Thyroid gland (tissue), 4 donors: Measurements from ENCODE around the gene CER1.

ENCODE experiments used
- POLR2A ChIP-seq, 2 donors: fragments of 450-650 bp; IDR thresholded peaks; one replicate each; pipeline ENCODE4 v1.6.1; 2017; ENCODE audit warnings: antibody characterized with exemption in 2 of 2, mild to moderate bottlenecking in 2 of 2, moderate library complexity in 1 of 2
- TF ChIP-seq, protein P1 (sequence below), 6 experiments: fragments of 200-600 bp in 3 of 6; fragments of 450-650 bp in 3 of 6; sonication (generic) in 3 of 6; IDR thresholded peaks; one replicate each; pipeline ENCODE4 v1.5.1; 2016 to 2019; ENCODE audit warnings: antibody characterized with exemption in 6 of 6, mild to moderate bottlenecking in 2 of 6, inconsistent platforms in 1 of 6, moderate library complexity in 1 of 6

- TF ChIP-seq, protein P1, sequence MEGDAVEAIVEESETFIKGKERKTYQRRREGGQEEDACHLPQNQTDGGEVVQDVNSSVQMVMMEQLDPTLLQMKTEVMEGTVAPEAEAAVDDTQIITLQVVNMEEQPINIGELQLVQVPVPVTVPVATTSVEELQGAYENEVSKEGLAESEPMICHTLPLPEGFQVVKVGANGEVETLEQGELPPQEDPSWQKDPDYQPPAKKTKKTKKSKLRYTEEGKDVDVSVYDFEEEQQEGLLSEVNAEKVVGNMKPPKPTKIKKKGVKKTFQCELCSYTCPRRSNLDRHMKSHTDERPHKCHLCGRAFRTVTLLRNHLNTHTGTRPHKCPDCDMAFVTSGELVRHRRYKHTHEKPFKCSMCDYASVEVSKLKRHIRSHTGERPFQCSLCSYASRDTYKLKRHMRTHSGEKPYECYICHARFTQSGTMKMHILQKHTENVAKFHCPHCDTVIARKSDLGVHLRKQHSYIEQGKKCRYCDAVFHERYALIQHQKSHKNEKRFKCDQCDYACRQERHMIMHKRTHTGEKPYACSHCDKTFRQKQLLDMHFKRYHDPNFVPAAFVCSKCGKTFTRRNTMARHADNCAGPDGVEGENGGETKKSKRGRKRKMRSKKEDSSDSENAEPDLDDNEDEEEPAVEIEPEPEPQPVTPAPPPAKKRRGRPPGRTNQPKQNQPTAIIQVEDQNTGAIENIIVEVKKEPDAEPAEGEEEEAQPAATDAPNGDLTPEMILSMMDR (IDR thresholded peaks at IDR 0.05) = no peak
- no peak for TF ChIP-seq POLR2A (IDR thresholded peaks at IDR 0.05)
Measured at GRCh38 chr9:14713187-14713767, 9.3 kb downstream of the CER1 start.
